H1 (cell line): Measurements from ENCODE around the gene RANBP17. TPM values are rescaled to one million over a fixed set of nuclear protein-coding genes. Genes with fewer than 3 reads are reported as not detected.

Source experiments
- GTF2F1 ChIP-seq: IDR thresholded peaks from 2 replicates; pipeline ENCODE4 v1.6.1; 2012; ENCODE audit warnings: low read depth, low read length, improper control_type of control experiment, borderline replicate concordance
- POLR2AphosphoS5 ChIP-seq: IDR thresholded peaks from 2 replicates; pipeline ENCODE4 v1.6.1; 2011; ENCODE audit warnings: low read depth, low read length
- RXRA ChIP-seq: IDR thresholded peaks from 2 replicates; pipeline ENCODE4 v1.6.1; 2011; ENCODE audit warnings: low read depth, mild to moderate bottlenecking, low read length, moderate library complexity; ENCODE audit not compliant: insufficient read depth
- polyA plus RNA-seq, 7 experiments: library from polyadenylated mRNA; depleted of rRNA in 3 of 7; stranded (reverse) in 5 of 7; unstranded in 2 of 7; fragments of >200 nt in 5 of 7; fragments of 200-250 nt in 2 of 7; gene quantifications; 1 replicate in 5 of 7; 2 replicates in 1 of 7; 4 replicates in 1 of 7; pipeline versions ENCODE4 v1.2.1 to v1.2.3, GENCODE V29; 2011 to 2013; ENCODE audit warnings: missing spikeins in 2 of 7, mixed read lengths in 2 of 7
- total RNA-seq: library from RNA; stranded (reverse); fragmentation: NEBNext Ultra II Directional; extraction: Animal tissue kit (Norgen Biotek cat#: 25700); gene quantifications from 2 replicates; pipeline ENCODE4 v1.2.1, GENCODE V29; 2021

RANBP17 gene
- total and polyA plus RNA-seq, 2 of the 8 experiments (the other 6 are each of a cell fraction or from before 2014, with no cell fraction given) = 8.6 to 21.3 TPM

- TF ChIP-seq GTF2F1 (no peak), RXRA (no peak), POLR2AphosphoS5 (no peak)
These were observed 75.3 kb downstream of the RANBP17 start (continued) for GRCh38 chr5:170937072-170937471.
